Stimulated activated CD4-positive, alpha-beta T cell treated with anti-CD3 and anti-CD28 coated beads, Interleukin-15, amount 100 ng/mL, for 24 hours (primary cell): ENCODE data around the gene UBASH3B.

Source experiments
- DNase-seq: peaks from one replicate; pipeline ENCODE4 v3.0.0-alpha.2; 2020

The UBASH3B gene

DNA sequence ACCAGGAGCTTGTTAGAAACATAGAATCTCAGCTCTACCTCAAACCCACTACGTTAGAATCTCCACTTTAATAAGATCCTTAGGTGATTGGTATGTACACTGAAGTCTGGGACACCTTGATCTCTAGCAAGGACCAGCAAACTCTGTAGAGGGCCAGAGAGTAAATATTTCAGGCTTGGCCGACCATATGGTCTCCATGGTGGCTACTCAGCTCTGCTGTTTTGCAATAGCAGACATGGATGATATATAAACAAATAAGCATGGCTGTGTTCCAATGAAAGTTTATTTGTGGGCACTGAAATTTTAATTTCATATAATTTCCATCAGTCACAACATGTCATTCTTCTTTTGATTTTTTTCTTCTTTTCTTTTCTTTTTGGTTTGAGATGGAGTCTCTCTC is 23.9 kb downstream of the UBASH3B start:
- no peak for DNase-seq

DNA sequence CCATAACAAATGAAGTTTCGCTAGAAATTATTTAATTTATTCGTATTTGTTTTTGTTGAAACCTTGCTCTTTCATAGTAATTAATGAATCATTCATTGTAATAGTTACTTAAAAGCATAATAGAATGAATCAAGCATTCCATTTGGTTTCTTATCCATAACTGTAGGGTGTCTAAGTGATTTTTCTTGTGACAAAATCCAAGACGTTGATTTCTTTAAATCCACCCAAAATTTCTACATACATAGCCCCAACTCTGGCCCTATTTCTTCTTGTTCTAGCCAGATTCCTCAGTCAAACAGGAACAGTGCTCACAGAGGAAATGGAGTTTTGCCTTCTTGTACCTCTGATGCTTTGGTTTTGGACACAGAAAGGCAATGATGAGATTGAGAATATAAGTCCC is 25.5 kb downstream of the UBASH3B start:
- no peak for DNase-seq

DNA sequence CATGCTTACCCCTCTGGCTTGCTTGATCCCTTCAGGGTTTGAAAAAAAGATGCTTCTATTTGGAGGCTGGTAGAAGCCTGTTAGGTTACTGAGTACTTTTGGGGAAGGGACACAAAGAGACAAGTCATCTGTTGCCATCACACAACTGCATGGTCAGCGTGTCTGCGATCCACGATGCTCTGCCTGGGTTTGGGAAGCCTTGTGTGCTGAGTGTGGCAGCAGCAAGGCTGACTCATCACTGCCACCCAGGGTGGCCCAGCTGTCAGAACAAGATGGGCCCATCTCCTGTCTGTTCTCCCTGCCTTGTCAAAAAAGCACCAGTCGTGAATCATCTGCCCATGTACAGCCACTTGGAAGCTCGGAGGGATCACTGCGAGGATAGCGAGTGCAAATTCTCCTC is 26.2 kb downstream of the UBASH3B start:
- DNase-seq = no peak

DNA sequence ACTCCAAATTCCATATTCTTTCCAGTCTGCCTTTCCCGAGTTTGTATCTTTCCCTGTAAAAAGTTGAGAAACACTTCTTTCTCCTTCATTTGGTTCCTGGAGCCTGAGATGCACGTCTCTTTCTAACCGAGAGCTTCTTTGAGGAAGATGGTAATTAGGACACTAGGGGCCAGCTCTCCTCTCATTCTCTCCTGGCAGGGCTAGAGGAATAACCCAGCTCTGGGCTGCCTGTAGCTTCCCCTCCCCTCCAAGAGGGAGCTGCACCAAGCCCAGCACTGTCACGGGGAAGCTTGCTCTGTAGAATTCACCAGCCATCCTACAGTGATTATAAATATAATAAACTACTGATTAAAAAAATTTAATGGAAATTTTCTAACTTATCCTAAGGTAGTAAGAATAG is 26.9 kb downstream of the UBASH3B start:
- DNase-seq = no peak

DNA sequence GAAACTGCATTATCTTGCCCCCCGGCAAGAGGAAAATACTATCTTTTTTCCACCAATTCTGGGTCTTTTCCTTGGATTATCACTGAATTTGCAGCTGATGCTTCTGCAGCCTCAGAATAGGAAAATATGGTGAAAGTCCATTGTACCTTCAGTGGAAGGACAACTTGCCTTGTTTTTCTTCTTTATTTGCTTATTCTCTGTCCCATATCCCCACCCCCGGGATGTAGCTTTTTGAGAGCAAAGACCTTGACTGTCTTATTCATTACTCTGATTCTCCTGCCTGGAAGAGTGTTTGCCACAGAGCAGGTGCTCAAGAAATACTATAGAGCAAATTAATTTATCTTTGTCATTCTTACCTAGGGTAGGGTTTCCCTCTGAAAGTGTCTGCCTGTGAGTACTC is 29.5 kb downstream of the UBASH3B start:
- DNase-seq = no peak

DNA sequence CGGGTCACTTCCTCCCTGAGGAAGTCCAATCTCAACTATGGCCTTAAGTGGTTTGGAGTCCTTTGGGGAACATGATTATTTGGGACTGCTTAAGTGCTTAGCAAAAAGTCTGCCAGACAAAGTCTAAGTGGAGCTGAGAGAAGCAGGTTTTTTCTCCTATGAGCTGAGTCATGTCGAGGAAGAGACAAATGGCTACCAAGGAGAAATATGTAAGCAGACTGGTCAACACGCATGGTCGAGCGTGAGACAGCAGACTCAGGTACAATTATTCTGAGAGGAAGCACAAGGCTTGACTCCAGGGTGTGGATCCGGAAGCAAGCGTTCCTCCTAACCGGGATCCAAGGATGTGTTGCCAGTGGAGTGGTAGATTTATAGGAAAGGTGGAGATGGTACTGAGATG is 30.6 kb downstream of the UBASH3B start:
- no peak for DNase-seq

DNA sequence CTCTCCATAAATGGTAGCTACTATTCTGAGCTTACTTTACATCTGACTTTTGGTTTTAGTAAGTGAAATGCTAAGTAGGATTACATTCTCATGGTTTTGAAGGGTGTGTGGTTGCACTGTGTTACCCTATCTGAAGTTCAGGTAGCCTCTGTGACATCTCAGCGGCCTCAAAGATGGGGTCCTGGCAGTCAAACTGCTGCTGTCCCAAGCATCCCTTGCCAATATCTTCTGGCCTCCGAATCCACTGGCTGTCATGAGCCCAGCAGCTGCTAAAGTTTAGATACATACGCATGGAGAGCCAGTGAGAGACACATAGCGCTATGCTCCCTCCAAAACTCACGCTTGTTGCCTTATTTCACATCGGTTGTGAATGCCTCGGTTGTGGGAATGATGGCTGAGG is 34.9 kb downstream of the UBASH3B start:
- DNase-seq = no peak

DNA sequence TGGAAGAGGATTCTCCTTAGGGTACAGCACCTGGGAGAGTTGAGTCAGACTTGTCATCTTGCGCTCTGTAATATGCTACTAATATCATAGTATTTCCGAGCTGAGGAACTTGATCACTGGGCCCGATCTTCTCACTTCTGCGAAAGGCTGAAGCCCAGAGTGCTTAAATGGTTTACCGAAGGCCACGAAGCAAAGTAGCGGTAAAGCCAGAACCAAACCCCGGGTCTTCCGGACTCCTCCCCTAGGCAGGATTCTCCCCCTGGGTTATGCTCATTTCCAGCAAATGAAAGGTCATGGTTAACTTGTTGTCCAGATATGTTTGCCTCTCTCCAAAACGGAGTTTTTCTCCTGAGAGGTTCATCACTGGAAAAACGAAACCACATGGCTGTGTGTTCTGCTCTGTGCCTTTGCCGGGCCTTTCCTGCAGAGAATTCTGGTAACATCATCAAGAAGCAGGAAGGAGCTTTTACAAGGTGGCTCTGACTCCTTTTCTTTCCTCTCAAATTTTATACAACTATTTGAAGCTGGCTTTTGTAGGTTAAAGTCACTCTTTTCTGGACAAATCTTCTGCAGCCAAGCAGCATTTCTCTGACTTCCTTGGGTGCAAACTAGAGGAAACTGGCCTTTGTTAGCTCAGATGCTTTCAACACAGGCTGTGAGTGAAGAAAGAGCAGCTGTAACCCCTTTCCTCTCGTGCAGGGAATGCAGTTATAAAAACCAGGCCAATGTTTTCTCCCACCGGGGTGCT is 35.5 kb downstream of the UBASH3B start:
- no peak for DNase-seq

DNA sequence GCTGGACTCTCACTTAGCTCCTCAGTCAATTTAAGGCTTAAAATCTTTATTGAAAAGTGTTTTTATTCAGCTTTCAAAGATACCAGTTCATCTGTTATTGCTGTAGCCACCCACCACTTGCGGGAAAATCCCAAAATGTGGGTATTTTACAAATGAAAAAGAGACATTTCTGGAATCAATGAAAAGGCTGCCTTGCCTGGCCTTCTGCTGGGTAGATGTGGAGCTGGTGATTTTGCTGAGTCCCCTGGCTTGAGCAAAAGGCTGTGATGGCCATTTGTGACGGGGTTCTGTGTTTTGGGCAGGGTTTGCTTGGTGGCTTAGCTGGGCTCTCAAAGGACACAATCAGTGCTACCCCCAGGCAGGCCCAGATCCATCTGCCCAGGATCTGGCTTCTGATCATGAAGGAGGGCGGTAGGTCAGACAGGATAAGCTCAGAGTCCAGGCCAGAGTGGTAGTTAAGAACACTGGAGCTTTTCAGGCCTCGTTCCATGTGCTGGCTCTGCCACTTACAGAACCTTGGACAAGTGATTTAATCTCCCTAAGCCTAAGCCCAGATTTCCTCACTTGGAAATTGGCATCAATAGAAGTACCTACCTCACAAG is 36.1 kb downstream of the UBASH3B start:
- DNase-seq = no peak

DNA sequence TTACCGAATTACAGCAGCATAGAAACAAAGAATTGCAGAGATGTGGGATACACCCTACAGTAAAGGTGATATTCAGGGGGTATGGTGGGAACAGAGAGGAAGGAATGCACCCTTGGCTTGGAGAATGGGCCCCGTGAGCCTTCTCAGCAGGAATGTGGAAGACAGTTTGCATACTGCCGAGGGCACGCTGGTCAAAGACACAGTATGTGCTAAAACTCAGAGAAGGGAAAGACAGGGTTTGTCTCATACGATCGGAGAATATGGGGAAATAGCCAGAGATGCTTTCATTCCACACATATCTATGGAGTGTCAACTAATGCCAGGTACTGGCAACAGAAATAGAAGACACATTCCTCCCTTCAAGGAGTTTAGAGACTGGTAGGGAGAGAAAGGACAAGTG is 36.9 kb downstream of the UBASH3B start:
- DNase-seq = no peak

DNA sequence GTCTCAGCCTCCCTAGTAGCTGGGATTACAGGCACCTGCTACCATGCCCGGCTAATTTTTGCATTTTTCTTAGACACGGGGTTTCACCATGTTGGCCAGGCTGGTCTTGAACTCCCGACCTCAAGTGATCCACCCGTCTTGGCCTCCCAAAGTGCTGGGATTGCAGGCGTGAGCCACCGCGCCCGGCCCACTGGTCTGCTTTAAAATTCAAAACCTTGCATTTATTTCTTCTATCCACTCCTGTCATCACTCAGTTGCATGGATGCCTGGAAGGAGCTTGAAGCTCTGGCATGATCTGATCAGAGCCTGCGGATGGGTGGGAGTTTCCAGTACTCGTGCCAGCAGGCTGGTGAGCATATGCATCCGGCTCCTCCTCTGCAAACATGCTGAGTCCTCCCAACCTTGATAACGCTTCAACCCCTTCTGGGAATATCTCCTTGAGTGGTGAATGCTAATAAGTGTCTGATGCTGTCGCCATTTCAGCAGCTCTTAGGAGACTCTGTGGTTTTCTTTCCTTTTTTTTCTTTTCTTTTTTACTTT is 39.6 kb downstream of the UBASH3B start:
- no peak for DNase-seq

DNA sequence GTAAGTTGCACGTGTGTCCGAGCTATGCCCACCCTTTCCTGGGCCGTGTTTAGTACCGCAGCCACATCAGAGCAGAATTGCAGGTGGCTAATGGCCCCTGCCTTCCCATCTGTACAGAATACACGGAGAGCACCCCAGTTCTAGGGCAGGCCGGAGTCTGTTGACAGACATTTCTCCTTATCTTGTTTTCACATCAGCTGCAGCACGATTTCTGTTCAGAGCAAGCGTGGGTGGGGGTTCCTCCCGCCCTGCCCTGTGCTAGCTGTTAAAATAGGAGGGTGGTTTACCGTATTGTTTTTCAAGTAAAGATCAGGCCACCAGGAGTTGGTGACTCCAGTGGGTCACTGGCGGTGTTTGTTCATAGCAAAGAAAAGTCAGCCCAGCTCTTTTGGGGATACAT is 41.1 kb downstream of the UBASH3B start:
- peak; percentile 78 for DNase-seq

DNA sequence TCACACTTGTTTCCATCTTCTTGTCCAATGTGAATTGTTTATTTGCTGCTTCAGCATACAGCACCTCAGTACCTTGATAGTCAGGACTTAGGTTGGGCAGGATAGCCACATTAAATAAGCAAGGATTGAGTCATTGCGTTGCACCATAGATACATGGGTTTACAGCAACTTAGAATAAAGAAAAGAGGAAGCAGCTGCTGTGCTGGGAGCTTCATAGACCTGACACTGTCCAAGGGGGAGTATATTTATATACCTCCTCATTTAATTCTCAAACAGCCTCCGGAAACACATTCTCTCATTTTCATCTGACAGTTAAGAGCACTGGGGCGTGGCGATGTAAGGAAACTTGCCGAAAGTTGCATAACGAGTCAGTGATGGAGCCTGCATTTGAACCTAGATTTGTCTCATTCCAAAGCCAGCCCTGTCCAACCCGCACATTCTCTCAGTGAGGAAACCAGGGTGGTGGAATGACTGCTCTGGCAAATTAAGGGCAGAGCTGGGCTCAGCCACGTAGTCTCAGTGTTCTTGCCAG is 42.2 kb downstream of the UBASH3B start:
- DNase-seq = peak; percentile 44

DNA sequence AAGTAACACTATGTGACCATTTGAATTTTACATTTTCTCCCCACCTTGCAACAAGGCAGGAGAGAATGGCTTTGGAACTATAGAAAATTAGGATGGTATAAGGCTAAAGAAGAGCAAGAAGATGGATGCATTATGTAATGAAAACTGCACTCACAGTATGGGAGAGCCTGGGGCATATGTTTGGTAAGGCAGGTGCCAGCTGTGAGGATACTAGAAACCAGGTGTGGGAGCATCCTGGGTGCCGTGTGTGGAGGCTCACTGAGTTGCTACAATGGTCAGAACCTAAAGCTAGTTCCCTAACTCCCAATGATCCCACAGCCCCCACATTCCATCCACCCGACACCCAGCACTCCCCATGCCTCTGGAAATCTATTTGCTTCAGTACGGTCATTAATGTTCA is 42.9 kb downstream of the UBASH3B start:
- no peak for DNase-seq

DNA sequence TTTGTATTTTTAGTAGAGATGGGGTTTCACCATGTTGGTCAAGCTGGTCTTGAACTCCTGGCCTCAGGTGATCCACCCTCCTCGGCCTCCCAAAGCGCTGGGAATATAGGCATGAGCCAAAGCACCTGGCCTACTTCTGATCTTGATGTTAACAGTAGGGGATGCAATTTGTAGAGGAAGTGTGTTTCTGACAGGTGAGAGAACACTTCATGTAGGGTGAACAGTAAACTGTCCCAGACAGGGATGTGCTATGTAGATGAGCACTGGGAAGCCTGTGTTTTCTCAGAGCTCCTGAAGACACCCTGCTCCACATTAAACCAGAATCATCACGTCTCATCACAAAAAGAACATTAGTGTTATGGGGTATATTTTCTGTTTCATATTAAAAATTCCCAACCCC is 45.1 kb downstream of the UBASH3B start:
- DNase-seq = no peak

DNA sequence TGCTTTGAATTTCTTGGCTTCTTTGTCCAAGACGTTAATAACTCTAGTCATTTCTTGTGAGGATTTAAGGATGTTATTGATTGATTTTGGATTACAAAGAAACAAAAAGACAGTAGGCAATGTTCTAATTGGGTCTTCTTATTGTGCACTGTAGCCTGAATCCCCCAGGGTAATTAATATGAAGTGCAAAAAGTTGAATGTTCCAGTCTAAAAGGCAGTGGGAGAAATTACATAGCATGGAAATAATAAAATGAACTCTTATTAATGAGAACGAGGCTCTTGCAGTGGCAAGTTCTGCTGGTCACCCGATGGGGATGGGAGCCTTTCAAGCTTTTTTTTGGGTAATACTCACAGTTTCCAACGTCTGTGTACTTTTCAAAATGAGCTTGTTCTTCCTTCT is 45.6 kb downstream of the UBASH3B start:
- peak; percentile 30 for DNase-seq

DNA sequence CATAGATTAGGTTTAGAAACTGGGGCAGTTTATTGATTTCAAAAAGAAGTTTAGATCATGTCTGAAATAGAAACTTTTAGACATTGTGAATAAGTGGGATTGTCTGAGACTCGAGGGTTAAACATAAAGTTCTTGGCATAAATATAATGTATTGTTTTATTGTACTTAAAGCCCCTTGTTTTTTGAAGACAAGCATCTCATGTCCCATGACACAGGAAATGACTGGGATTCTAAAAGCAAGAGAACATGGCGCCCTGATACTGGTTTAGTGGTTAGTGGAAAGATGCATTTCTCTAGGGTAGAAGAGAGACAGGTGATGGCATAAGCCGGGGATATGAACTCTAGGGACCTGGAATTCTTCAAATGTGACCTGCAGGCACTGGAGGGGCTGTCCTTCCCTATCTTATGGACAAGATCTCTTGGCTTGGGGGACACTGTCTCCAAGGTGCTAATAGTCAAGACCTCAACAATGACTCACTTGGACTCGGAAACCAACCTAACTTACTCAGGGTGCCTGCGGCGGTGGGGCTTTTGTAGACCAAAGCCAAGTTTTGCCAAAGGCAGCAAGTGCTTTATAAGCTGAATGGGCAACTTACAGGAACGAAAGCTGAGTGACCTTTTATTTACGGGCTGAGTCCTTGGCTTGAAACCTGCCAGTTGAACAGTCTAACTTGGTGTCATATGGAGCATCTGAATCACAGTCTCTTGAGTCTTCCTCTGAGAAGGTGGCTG is 48.2 kb downstream of the UBASH3B start:
- DNase-seq = peak; percentile 66

DNA sequence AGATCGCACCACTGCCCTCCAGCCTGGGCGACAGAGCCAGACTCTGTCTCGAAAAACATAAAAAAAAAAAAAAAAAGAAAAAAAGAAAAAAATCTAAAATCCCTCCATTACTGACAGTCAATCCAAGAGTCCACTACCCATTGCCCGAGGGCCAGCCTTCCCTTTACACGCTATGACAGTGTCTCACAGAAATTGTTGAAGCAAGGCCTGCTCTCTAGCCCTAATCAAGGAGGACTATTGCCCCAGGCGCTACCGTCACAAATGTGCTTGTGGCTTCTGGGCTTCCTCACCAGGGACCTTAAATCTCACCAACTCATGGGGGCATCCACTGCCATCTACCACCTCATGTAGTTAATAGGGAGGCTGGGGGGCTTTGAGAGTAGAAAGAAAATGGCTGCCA is 49.9 kb downstream of the UBASH3B start:
- DNase-seq = no peak

DNA sequence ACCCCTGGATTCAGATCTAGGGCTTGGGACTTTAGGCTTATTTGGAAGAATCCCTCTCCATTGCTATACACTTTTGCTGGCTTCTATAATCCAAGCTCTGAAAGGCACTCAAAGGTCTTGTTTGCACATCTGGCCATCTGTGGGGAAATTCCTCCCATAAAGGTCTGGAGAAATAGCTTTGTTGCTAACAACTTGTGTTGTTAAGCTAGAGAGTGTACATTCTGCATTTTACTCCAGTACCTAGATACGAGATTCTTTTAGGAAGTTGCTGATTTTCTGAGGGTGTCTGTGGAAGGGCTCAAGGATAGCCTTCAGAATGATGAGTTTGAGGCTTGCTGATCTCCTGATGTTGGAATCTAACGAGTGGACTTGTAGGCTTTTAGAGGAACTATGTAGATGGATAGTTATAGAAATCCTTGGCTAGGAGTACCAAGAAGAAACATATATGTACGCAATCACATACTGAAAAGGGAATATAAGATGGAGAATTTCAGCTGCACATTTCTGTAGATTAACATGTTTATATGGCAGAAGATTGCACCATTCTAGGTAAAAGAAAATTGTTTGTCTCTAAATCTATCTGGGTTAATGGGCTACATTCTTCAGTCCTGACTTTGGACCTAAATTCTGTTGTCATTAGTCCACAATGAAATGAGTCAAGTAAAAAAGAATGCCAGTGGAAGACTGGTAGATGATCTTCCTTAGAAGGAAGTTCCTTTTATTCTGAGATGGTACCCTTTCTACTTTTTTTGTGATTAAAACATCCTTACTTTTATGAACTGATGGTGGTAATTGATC is 51.0 kb downstream of the UBASH3B start:
- DNase-seq = no peak

DNA sequence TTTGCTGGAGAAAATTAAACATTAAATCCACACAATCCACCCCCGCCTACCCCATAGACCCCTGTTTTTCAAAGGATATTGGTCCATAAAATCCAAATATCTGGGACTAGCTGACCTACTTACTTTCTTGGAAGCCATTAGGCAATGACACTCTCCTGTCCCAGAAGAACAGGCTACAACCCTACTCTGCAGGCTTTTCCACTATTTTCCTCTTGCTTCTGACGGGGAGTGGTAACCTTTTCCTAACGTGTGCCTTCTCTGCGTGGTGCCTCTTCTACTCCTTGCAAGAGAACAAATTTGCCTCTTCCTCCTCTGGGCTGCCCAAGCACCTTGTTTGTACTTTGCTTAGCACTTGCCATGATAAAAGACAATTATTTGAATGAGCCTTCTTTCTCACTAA is 51.6 kb downstream of the UBASH3B start:
- no peak for DNase-seq

DNA sequence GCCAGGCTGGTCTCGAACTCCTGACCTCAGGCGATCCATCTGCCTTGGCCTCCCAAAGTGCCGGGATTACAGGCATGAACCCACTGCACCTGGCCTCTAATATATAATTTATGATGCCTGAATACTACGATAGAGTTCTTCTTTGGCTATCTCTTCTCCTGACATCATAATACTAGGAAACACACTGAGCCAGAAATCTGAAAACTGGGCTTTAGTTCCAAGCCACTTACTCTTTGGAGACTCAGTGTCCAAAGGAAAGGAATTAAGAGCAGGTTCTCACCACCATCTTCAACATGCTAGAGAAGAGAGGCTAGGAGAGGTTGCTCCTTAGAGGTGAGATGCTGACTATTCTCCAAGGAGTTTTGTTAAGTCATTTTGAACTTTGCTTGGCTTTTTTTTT is 52.4 kb downstream of the UBASH3B start:
- DNase-seq = no peak

DNA sequence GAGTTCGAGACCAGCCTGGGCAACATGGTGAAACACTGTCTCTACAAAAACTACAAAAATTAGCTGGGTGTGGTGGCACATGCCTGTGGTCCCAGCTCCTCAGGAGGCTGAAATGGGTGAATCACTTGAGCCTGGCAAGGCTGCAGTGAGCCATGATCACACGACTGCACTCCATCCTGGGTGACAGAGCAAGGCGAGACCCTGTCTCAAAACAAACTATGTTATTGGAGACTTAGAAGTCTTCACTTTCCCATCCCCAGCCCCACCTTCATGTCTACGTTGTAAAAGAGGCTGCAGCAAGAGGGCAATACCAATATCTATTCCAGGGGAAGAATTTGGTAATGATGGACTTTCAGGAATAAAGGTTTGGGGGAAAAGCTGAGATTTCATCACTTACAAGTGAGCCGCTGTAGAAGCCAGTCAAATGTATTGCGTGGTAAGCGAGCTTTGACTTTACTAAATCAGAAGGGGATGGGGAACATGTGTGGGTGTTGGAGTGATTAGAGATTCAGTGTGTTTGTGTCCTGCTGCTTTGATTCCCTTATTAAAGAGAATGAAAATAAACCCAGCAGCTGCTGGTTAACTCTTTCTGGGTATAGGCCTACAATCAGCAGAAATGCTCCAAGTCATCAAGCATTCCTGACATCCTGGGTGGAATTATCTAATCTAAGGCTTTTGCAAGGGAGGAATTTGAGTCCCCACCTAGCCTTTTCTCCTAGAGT is 53.7 kb downstream of the UBASH3B start:
- no peak for DNase-seq
